Measurements from ENCODE around the gene FAM185A.
"Not testable (repeated sequence)": the region's sequence is repeated elsewhere in the genome, so short reads cannot be mapped to it uniquely, and the experiment has no call there.

DNA sequence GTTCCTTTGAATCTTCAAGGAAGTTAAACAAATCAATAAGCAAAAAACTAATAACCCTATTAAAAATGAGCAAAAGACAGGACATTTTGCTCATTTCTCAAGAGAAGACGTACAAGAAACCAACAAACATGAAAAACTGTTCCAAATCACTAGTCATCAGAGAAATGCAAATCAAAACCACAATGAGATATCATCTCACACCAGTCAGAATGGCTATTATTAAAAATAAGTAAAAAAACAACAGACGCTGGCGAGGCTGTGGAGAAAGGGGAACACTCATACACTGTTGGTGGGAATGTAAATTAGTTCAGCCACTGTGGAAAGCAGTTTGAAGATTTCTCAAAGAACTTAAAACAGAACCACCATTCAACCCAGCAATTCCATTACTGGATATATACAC lies 21.7 kb downstream of the FAM185A start:
- not testable (repeated sequence) for TF ChIP-seq YY1 (IDR thresholded peaks at IDR 0.05; ENCODE audit: low read depth, low read length); SRF (IDR thresholded peaks at IDR 0.05; ENCODE audit: low read depth, low read length); CBX8 (IDR thresholded peaks at IDR 0.05; ENCODE audit: borderline replicate concordance, low read depth, low read length); POLR2A (IDR thresholded peaks at IDR 0.05; ENCODE audit: control extremely low read depth in 1 of 2, low read depth in 2 of 2, low read length in 2 of 2); NRF1 (IDR thresholded peaks at IDR 0.05; ENCODE audit: low read depth, low read length)

Measured in H1 (cell line).